ENCODE results near the gene RAVER2. TPM values are rescaled to one million over a fixed set of nuclear protein-coding genes. Genes with fewer than 3 reads are reported as not detected.

RAVER2 gene
- total RNA-seq, 1 experiment from 2014 or later, result 13.3 TPM

DNA sequence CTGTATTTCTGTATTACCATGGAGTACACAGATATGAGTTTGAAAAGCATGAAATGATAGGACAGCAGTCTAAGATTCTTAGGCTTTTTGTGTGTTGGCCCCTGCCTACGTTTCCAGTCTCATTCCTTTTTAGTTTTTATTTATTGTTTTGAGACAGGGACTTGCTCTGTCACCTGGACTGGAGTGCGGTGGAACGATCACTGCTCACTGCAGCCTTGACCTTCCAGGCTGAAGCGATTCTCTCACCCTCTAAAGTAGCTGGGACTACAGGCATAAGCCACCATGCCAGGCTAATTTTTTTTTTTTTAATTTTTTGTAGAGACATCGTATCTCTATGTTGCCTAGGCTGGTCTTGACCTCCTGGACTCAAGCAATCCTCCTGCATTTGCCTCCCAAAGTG, 3.8 kb downstream of the RAVER2 start:
- Histone ChIP-seq H3K27me3 (ENCODE audit: insufficient read depth, low read length) (no peaks in the 10 kb centered on the region), H3K27ac (ENCODE audit: insufficient read length, low read depth, low read length) (no peak overlapping the region), H4K8ac (replicated peaks; ENCODE audit: insufficient read length, low read depth, low read length) (no peak overlapping the region), H2BK5ac (ENCODE audit: insufficient read length, low read length) (no peak overlapping the region), H4K91ac (ENCODE audit: insufficient read length, low read depth, low read length) (no peak overlapping the region), H3T11ph (ENCODE audit: low read length) (no peak overlapping the region), H2BK15ac (ENCODE audit: low read depth, low read length) (no peak overlapping the region), H2BK120ac (ENCODE audit: low read depth, low read length, poor library complexity, severe bottlenecking) (no peak overlapping the region), H3K9me3 (ENCODE audit: control insufficient read depth, low read depth, low read length) (no peaks in the 10 kb centered on the region), H3K4ac (ENCODE audit: low read depth, low read length) (no peak overlapping the region), H3K79me1 (ENCODE audit: insufficient read depth, low read depth, low read length, poor library complexity, severe bottlenecking) (no peaks in the 10 kb centered on the region), H4K5ac (ENCODE audit: insufficient read length, low read depth, low read length) (no peak overlapping the region), H3K56ac (ENCODE audit: insufficient read length, low read depth, low read length) (no peak overlapping the region), H2BK12ac (ENCODE audit: insufficient read length, low read depth, low read length) (no peak overlapping the region), H4K20me1 (ENCODE audit: control insufficient read depth, insufficient read depth, insufficient read length) (no peaks in the 10 kb centered on the region), H2BK20ac (ENCODE audit: low read depth, low read length, poor library complexity, severe bottlenecking) (no peak overlapping the region), H3K23me2 (ENCODE audit: insufficient read length, low read depth, low read length, poor library complexity, severe bottlenecking) (peaks cover 7% of the 10 kb centered on the region), H3K4me1 (ENCODE audit: insufficient read depth, low read length) (peaks cover 2% of the 10 kb centered on the region; the same call in 1 of the 2 replicates), H3K4me2 (ENCODE audit: insufficient read depth, insufficient read length, low read length) (no peak overlapping the region), H3K9ac (ENCODE audit: extremely low read depth, insufficient read length, low read length) (no peak overlapping the region), H3K14ac (ENCODE audit: insufficient read depth, low read length) (no peak overlapping the region), H2AK5ac (ENCODE audit: insufficient read length, low read length) (no peak overlapping the region), H3K79me2 (ENCODE audit: insufficient read depth, low read length) (no peaks in the 10 kb centered on the region; the same call in 1 of the 2 replicates), H2AFZ (ENCODE audit: low read length) (no peak overlapping the region), H3K23ac (ENCODE audit: insufficient read length, low read depth, low read length) (no peak overlapping the region), H3K18ac (ENCODE audit: insufficient read length, low read depth, low read length) (no peak overlapping the region)
- Mint-ChIP-seq H3K36me3 (ENCODE audit: insufficient read depth in 1 of 3, low read depth in 3 of 3) (no peaks in the 10 kb centered on the region), H3K27ac (peak overlapping the region in 1 of 3 experiments; percentile 40; a peak in 1 of 7 replicates), H3K4me3 (no peak overlapping the region), H3K9me3 (no peaks in the 10 kb centered on the region), H3K4me1 (peaks cover 17 to 22% of the 10 kb centered on the region in 2 experiments), H3K27me3 (ENCODE audit: low read depth) (peaks cover 4% of the 10 kb centered on the region; the same call in 1 of the 2 replicates)
- WGBS (ENCODE audit: extremely low coverage, insufficient read length, low lambda C conversion rate), result no CpG with 5 or more reads among the region's 5 CpGs
- DNase-seq, result no peak
- TF ChIP-seq, protein P1, sequence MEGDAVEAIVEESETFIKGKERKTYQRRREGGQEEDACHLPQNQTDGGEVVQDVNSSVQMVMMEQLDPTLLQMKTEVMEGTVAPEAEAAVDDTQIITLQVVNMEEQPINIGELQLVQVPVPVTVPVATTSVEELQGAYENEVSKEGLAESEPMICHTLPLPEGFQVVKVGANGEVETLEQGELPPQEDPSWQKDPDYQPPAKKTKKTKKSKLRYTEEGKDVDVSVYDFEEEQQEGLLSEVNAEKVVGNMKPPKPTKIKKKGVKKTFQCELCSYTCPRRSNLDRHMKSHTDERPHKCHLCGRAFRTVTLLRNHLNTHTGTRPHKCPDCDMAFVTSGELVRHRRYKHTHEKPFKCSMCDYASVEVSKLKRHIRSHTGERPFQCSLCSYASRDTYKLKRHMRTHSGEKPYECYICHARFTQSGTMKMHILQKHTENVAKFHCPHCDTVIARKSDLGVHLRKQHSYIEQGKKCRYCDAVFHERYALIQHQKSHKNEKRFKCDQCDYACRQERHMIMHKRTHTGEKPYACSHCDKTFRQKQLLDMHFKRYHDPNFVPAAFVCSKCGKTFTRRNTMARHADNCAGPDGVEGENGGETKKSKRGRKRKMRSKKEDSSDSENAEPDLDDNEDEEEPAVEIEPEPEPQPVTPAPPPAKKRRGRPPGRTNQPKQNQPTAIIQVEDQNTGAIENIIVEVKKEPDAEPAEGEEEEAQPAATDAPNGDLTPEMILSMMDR (conservative IDR thresholded peaks at IDR 0.05), result no peak

Measured in H9 (cell line).